ENCODE results near the gene ZBTB40. TPM values are rescaled to one million over a fixed set of nuclear protein-coding genes. Genes with fewer than 3 reads are reported as not detected.

ZBTB40 gene
- total RNA-seq, 1 donor from 2014 or later, result 18.3 TPM

DNA sequence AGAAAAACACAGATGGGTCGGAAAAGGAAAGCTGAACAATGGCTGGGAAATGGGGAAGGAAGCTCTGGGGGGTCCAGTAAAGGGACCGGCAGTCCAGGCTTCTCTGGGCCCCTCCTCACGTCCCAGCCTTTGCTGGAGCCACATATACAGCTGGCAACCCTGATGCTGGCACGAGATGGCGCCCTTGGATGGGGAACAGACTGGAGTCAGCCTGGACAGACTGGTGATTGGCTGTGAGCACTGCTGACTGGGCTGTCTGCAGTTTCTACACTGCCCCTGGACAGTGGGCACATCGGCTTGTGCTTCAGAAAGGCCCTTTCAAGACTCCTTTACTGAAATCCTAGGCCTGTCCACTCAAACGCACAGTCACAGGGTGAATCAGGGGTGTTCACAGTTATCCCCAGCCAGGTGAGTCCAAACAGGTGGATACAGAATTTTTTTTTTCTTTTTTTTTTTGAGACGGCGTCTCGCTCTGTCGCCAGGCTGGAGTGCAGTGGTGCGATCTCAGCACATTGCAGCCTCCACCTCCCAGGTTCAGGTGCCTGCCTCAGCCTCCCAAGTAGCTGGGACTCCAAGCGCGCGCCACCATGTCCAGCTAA is 31.1 kb upstream of the ZBTB40 start:
- intact Hi-C loops (cut with micrococcal nuclease), result loop anchor here (1.0 kb wide), 1 partner anchor 222 kb away; no protein-coding TSS in a partner anchor

DNA sequence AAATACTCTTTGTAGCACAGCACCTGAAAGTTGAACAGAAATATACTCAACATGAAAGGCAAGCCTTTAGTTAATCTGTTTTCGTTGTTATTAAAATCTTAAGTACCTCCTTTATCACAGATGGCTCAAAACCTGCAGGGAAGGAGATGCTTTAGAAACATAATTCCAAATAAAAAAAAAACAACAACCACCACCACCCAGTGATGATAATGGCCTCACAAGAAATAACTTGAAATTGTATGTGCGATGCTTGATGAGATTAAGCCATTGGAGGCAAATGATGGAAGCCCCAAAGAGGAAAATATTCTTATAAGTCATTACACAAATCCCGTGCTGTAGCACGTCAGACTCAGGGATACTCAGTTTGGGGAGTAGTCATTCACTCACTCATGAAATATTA is 24.9 kb upstream of the ZBTB40 start:
- intact Hi-C loops (cut with micrococcal nuclease), result no loop called here

- intact Hi-C loops (cut with micrococcal nuclease), result no loop called here
These were observed 23.0 kb upstream of the ZBTB40 start for GRCh38 chr1:22428672-22429071.

DNA sequence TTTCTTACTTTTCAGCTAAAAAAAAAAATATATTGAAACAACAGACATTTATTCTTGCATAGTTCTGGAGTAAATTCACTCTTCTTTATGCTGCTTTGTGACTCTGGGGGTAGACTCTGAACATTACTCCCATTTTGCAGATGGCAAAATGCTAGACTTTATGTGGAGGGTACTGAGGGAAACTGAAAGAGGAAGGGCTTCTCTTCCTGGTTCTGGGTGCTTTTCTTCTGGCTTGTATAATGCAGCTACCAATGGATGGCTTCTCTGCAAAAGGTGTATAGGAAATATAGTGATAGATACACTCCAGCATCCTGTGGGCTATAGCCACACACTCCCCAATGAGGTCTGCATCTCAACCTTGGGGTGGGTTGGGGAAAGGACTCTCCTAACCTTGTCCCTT is 19.7 kb upstream of the ZBTB40 start:
- intact Hi-C loops (cut with micrococcal nuclease), result no loop called here

- intact Hi-C loops (cut with micrococcal nuclease), result no loop called here
These were observed 16.9 kb upstream of the ZBTB40 start for GRCh38 chr1:22434717-22435116.

DNA sequence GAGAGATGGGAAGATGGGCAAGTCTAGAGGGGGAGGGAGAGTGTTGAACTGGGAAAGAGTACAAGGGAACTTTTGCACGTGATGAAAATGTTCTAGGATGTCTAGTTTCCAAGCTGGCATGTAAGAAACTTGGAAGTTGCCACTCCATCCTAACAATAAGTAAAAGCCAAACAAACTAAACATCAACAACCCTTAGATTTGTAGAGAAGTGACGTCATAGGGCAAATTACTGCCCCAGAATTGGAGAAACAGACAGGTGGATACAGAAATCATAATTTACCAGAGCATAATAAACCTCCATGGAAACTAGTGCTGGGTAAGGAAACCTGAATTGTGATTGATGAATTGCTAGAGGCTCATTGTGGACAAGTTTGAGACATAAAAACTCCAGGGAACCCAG is 14.7 kb upstream of the ZBTB40 start:
- intact Hi-C loops (cut with micrococcal nuclease), result no loop called here

- intact Hi-C loops (cut with micrococcal nuclease), result no loop called here
These were observed 14.1 kb upstream of the ZBTB40 start for GRCh38 chr1:22437573-22437972.

DNA sequence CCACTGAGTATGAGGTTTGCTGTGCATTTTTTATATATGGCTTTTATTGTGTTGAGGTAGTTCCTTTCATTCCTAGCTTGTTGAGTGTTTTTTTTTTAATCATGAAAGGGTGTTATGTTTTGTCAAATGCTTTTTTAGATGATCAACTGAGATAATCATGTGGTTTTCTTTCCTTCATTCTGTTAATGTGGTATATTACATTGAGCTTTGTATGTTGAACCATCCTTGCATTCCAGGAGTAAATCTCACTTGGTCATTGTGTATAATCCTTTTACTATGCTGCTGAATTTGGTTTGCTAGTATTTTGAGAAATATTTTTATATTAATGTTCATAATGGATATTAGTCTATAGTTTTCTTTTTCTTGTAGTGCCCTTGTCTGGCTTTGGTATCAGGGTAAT is 11.1 kb upstream of the ZBTB40 start:
- intact Hi-C loops (cut with micrococcal nuclease), result no loop called here

GRCh38 chr1:22442212-22442894 is 9.3 kb upstream of the ZBTB40 start:
- intact Hi-C loops (cut with micrococcal nuclease), result no loop called here

DNA sequence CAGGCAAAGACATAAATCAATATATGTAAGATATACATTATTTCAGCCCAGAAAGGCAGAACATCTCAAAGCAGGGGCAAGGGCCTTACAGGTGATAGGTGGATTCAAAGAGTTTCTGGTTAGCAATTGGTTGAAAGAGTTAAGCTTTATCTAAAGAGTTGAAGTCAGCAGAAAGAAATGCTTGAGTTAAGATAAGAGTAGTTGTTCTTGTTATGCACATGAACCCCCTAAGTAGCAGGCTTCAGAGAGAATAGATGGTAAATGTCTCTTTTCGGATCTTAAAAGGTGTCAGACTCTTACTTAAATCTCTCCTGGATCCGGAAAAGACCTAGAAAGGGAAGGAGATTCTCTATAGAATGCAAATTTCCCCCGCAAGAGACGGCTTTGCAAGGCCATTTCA is 8.3 kb upstream of the ZBTB40 start:
- intact Hi-C loops (cut with micrococcal nuclease), result no loop called here

DNA sequence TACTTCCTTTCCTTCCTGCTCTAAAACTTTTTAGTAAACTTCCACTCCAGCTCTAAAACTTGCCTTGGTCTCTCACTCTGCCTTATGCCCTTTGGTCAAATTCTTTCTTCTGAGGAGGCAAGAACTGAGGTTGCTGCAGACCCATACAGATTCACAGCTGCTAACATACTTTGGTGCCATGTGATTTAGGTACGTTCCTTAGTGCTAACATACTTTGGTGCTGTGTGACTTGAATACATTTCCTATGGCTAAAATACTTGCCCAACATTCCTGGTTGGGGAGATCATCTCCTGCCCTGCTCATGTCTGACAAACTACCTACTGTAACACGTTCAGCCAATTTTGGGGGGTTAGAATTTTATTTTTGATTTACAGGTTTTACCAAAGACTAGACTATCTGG is 6.8 kb upstream of the ZBTB40 start:
- intact Hi-C loops (cut with micrococcal nuclease), result no loop called here

DNA sequence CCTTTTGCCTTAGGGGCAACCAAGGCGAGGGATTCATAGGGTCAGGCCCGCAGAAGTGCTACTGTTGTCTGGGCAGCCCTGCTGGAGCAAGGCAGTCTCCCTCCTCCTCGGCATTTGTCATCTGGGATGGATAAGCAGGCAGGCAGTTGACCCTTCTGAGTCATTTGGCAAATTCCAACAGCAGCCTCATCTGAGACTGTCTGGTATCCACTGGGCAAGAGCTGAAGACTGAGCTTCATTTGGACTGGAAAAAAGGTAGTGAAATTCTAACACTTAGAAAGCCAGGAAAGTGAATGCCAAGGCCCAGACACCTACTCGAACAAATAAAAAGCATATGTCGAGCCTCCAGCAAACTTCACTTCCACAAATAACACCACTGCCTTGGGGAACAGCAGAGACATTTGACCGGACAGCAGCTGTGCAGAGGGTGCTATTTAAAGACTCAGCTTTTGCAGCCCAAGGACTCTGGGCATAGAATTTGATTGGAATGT is 4.0 kb upstream of the ZBTB40 start:
- intact Hi-C loops (cut with micrococcal nuclease), result no loop called here

DNA sequence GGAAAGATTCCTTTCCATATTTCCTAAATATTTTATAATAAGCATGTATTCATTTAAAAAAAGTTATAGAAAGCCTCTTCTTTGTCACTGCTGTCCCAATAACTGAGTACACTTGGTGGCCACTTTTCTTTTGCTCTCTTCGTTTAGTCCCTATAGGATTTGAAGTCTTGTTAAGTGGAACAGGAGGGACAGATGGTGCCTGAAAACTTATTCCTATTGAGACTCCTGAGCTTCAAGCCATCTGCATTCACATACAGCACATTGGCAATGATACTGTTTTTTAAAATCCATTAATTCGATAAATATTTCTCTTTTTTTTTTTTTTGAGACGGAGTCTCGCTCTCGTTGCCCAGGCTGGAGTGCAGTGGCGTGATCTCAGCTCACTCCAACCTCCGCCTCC is 2.0 kb upstream of the ZBTB40 start:
- intact Hi-C loops (cut with micrococcal nuclease), result loop anchor here (5.0 to 10.0 kb wide), 2 partner anchors 667 to 1295 kb away; partner anchors contain the start of genes ELOA and USP48

- intact Hi-C loops (cut with micrococcal nuclease), result loop anchor here (5.0 to 10.0 kb wide), 2 partner anchors 668 to 1294 kb away; partner anchors contain the start of genes ELOA and USP48
These were observed 1.2 kb upstream of the ZBTB40 start for GRCh38 chr1:22450351-22451021.

GRCh38 chr1:22452481-22452957 is 868 bp downstream of the ZBTB40 start:
- intact Hi-C loops (cut with micrococcal nuclease), result loop anchor here (5.0 to 10.0 kb wide), 2 partner anchors 670 to 1292 kb away; partner anchors contain the start of genes ELOA and USP48

GRCh38 chr1:22453181-22453580 is 1.5 kb downstream of the ZBTB40 start:
- intact Hi-C loops (cut with micrococcal nuclease), result loop anchor here (5.0 to 10.0 kb wide), 2 partner anchors 671 to 1292 kb away; partner anchors contain the start of genes ELOA and USP48

DNA sequence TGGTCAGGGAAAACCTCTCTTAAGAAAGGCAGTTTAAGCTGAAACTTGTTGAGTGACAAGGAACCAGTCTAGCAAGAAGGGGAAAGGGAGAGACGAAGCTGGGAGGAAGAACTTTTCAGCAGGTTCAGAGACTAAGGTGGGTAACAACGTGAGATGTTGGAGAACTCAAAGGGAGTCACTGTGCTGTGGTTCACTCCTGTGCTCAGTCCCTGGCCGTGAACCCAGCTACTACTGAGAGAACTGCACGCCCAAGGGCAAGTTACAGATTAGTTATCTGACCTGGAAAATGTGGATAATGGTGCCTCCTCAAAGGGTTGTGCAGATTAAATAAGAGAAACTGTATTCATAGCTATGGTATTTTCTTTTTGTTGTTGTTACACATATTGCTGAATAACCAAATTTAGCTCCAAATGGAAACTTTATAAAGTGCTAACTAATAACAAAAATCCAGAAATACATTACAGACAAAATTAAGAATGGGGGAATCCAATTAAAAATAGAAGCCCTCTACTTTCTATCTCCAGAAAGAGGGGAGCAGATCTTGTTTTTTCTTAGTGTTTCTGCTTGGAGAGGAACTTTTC is 2.9 kb downstream of the ZBTB40 start:
- intact Hi-C loops (cut with micrococcal nuclease), result loop anchor here (5.0 to 10.0 kb wide), 2 partner anchors 672 to 1290 kb away; partner anchors contain the start of genes ELOA and USP48

DNA sequence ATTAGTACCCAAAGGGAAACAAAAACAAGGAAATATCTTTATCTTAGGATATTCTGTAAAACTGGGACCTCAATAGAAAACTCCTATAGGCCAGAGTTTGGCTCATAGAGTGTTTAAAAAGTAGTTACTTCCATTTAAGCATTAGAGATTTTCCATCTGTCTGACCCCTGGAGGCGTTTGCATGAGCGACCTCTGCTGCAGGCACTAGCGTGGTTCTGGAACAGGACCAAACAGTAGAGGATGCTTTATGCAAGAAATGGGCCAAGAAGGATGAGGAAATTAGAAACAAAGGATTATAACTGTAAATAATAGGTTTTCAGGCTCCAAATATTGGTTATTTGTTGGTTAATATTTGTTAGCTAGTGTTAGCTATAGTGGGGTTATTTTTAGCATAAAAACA is 5.7 kb downstream of the ZBTB40 start:
- intact Hi-C loops (cut with micrococcal nuclease), result loop anchor here (10.0 kb wide), 1 partner anchor 1287 kb away; the partner anchor contains the start of gene ELOA

DNA sequence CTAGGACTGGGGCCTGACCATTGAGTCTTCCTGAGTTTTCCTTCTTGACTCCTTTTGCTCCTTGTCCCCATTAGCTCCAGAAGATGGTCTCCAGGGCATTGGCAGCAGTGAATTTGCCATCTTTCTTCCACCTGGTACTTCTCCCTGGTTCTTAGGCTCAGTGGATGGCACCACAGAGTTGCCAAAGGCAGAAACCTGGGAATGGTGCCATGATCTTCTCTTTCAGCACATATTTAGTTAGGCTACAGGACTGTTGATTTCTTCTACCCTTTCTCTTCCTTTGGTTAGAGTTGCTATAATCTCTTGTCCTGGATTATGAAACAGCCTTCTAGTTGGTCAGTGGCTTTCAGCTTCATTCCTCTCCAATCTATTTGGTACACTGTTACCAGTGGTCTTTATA is 6.2 kb downstream of the ZBTB40 start:
- intact Hi-C loops (cut with micrococcal nuclease), result loop anchor here (10.0 kb wide), 1 partner anchor 1287 kb away; the partner anchor contains the start of gene ELOA

- intact Hi-C loops (cut with micrococcal nuclease), result no loop called here
These were observed 9.4 kb downstream of the ZBTB40 start for GRCh38 chr1:22461100-22461499.

All from T-helper 2 cell treated with Interferon-gamma antibody and Interleukin-4, amounts not matched to agents 100 ng/mL and 5 ng/mL, for 36 hours (primary cell).